Gastrocnemius medialis (tissue), 4 donors: ENCODE results near the gene CLEC4G.

Experiments used
- CTCF ChIP-seq, 5 experiments: fragments of 450-650 bp in 3 of 5; fragments of 200-600 bp in 2 of 5; sonication (generic) in 2 of 5; IDR thresholded peaks in 4 of 5; conservative IDR thresholded peaks in 1 of 5; 1 replicate in 4 of 5; 2 replicates in 1 of 5; pipeline ENCODE4 v1.5.1; 2016 to 2019; ENCODE audit warnings: antibody characterized with exemption in 5 of 5, mild to moderate bottlenecking in 3 of 5, moderate library complexity in 3 of 5
- POLR2A ChIP-seq, 2 donors: fragments of 450-650 bp; IDR thresholded peaks; one replicate each; pipeline ENCODE4 v1.6.1; 2017; ENCODE audit warnings: antibody characterized with exemption in 2 of 2, mild to moderate bottlenecking in 2 of 2, moderate library complexity in 2 of 2

GRCh38 chr19:7759156-7759555 is 27.2 kb upstream of the CLEC4G start:
- TF ChIP-seq CTCF (IDR thresholded peaks at IDR 0.05 in 4 of 5, conservative IDR thresholded peaks at IDR 0.05 in 1 of 5) (no peak), POLR2A (IDR thresholded peaks at IDR 0.05) (no peak)
